GM12892 (cell line): Measurements from ENCODE around the gene ELN.

ENCODE experiments used
- POLR2A ChIP-seq: IDR thresholded peaks from 2 replicates; pipeline ENCODE4 v1.6.1; 2011; ENCODE audit warnings: low read depth, low read length, control low read depth
- TAF1 ChIP-seq: IDR thresholded peaks from 2 replicates; pipeline ENCODE4 v1.6.1; 2011; ENCODE audit warnings: low read depth, mild to moderate bottlenecking, control low read depth, low read length, borderline replicate concordance

DNA sequence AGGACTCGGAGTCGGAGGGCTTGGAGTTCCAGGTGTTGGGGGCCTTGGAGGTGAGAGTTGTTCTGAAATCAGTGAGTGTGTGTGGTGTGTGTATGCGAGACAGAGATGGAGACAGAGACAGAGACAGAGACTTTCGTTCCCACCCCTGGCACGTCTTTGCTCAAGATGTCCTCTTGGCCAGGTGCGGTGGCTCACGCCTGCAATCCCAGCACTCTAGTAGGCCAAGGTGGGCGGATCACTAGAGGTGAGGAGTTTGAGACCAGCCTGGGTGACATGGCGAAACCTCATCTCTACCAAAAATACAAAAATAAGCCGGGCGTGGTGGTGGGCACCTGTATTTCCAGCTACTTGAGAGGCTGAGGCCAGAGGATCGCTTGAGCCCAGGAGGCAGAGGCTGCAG, 35.7 kb downstream of the ELN start:
- TF ChIP-seq POLR2A: no peak
- no peak for TF ChIP-seq TAF1
